EH (cell line): Measurements from ENCODE around the gene DDX18.
A peak's percentile ranks its signal among the peaks of the same experiment; 100 is the strongest.
"Not testable (repeated sequence)": the region's sequence is repeated elsewhere in the genome, so short reads cannot be mapped to it uniquely, and the experiment has no call there.

Experiments used
- DNase-seq: peaks from one replicate; pipeline ENCODE4 v3.0.0-alpha.2; 2015; ENCODE audit warnings: low read depth

DDX18 gene

GRCh38 chr2:117814417-117815264, at the start of gene DDX18:
Gene DDX18 (plus strand): TSS chr2:117814691. CDS start chr2:117814778, 87 bp downstream.
- DNase-seq = peak; percentile 98

GRCh38 chr2:117770730-117771129, 43.8 kb upstream of the DDX18 start:
- no peak for DNase-seq

GRCh38 chr2:117771969-117772630, 42.4 kb upstream of the DDX18 start:
- peak; percentile 38 for DNase-seq

- peak; percentile 1 for DNase-seq
Measured at GRCh38 chr2:117774716-117775115, 39.8 kb upstream of the DDX18 start.

- no peak for DNase-seq
Measured at GRCh38 chr2:117775703-117776219, 38.7 kb upstream of the DDX18 start.

- DNase-seq = no peak
Measured at GRCh38 chr2:117776888-117777287, 37.6 kb upstream of the DDX18 start.

GRCh38 chr2:117785740-117786139, 28.8 kb upstream of the DDX18 start:
- peak; percentile 57 for DNase-seq

- no peak for DNase-seq
Measured at GRCh38 chr2:117786520-117786919, 28.0 kb upstream of the DDX18 start.

- DNase-seq = no peak
Measured at GRCh38 chr2:117789505-117789904, 25.0 kb upstream of the DDX18 start.

GRCh38 chr2:117794668-117795067, 19.8 kb upstream of the DDX18 start:
- peak; percentile 20 for DNase-seq

- peak; percentile 78 for DNase-seq
Measured at GRCh38 chr2:117801826-117802225, 12.7 kb upstream of the DDX18 start.

- DNase-seq = not testable (repeated sequence)
Measured at GRCh38 chr2:117803644-117804325, 10.7 kb upstream of the DDX18 start.

GRCh38 chr2:117812443-117812842, 2.0 kb upstream of the DDX18 start:
- no peak for DNase-seq

GRCh38 chr2:117815946-117816345, 1.5 kb downstream of the DDX18 start:
- DNase-seq = no peak

GRCh38 chr2:117818921-117819320, 4.4 kb downstream of the DDX18 start:
- DNase-seq = no peak

- no peak for DNase-seq
Measured at GRCh38 chr2:117820444-117820843, 6.0 kb downstream of the DDX18 start.

- no peak for DNase-seq
Measured at GRCh38 chr2:117825437-117825836, 10.9 kb downstream of the DDX18 start.

- not testable (repeated sequence) for DNase-seq
Measured at GRCh38 chr2:117827464-117827863, 13.0 kb downstream of the DDX18 start.

- DNase-seq = no peak
Measured at GRCh38 chr2:117828870-117829269, 14.4 kb downstream of the DDX18 start.

- no peak for DNase-seq
Measured at GRCh38 chr2:117832332-117832731, 17.8 kb downstream of the DDX18 start.

GRCh38 chr2:117832905-117833613, 18.6 kb downstream of the DDX18 start:
- peak; percentile 55 for DNase-seq

- no peak for DNase-seq
Measured at GRCh38 chr2:117833911-117834310, 19.4 kb downstream of the DDX18 start.
